Measurements from ENCODE around the gene STEAP1.

DNA sequence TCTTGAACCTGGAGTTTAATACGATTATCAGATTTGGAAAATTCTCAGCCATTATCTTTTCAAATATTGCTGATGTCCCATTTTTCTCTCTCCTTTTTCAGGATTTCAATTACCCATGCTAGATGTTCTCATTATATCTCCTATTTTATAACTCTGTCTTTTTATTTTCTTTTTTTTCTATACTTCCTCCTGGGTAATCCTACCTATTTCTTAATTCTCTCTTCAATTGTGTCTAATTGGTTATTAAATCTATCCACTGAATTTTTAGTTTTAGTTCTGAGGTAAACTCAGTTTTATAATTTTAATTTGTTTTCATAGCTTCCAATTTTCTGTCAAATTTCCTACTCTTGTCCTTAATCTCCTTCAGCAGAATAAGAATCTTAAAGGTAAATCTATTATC lies 15.6 kb downstream of the STEAP1 start:
- TF ChIP-seq POLR2AphosphoS5 (IDR thresholded peaks at IDR 0.05; ENCODE audit: low read depth, low read length) (no peak), TAF1 (IDR thresholded peaks at IDR 0.05; ENCODE audit: low read depth, low read length) (no peak), POLR2A (IDR thresholded peaks at IDR 0.05; ENCODE audit: low read depth, low read length) (no peak), POU2F2 (IDR thresholded peaks at IDR 0.05; ENCODE audit: low read depth, low read length) (no peak), SPI1 (IDR thresholded peaks at IDR 0.05; ENCODE audit: low read depth, low read length) (no peak)
